Mesothelial cell of epicardium (in vitro differentiated cells): Measurements from ENCODE around the gene CAST. TPM values are rescaled to one million over a fixed set of nuclear protein-coding genes. Genes with fewer than 3 reads are reported as not detected.
A peak's percentile ranks its signal among the peaks of the same experiment; 100 is the strongest.

Experiments used
- DNase-seq, 2 experiments: peaks; one replicate each; pipeline ENCODE4 v3.0.0; 2021; ENCODE audit warnings: low spot score in 2 of 2; ENCODE audit not compliant: unreplicated experiment in 2 of 2
- H3K27ac Mint-ChIP-seq: 2 replicates; pipeline ENCODE4 v1.8.0; 2021; ENCODE audit warnings: mixed read lengths
- H3K27me3 Mint-ChIP-seq: 2 replicates; pipeline ENCODE4 v1.8.0; 2021; ENCODE audit warnings: low read depth, mixed read lengths
- H3K36me3 Mint-ChIP-seq: 2 replicates; pipeline ENCODE4 v1.8.0; 2021; ENCODE audit warnings: mixed read lengths
- H3K4me1 Mint-ChIP-seq: 2 replicates; pipeline ENCODE4 v1.8.0; 2021; ENCODE audit warnings: mixed read lengths
- H3K4me3 Mint-ChIP-seq: 2 replicates; pipeline ENCODE4 v1.8.0; 2021; ENCODE audit warnings: mild to moderate bottlenecking, moderate library complexity, mixed read lengths
- H3K9me3 Mint-ChIP-seq: 2 replicates; pipeline ENCODE4 v1.8.0; 2021; ENCODE audit warnings: mixed read lengths
- CTCF ChIP-seq: fragments of 200-600 bp; sonication (generic); IDR thresholded peaks from one replicate; pipeline ENCODE4 v1.5.0; 2021; ENCODE audit warnings: antibody characterized with exemption; ENCODE audit not compliant: unreplicated experiment
- total RNA-seq: library from RNA; stranded (reverse); gene quantifications from 3 replicates; pipeline ENCODE4 v1.2.1, GENCODE V29; 2021

The CAST gene
- total RNA-seq, 1 donor from 2014 or later, result 132 TPM

- peaks cover 13% of the 10 kb centered on the region for H3K36me3 Mint-ChIP-seq
Measured at GRCh38 chr5:96699186-96699820, 37.1 kb downstream of the CAST start.

GRCh38 chr5:96702503-96703383 lies 40.6 kb downstream of the CAST start:
- Mint-ChIP-seq H3K27ac (peak overlapping the region; percentile 94), H3K36me3 (peaks cover 6% of the 10 kb centered on the region), H3K4me3 (peak overlapping the region; percentile 79), H3K9me3 (no peaks in the 10 kb centered on the region), H3K27me3 (no peaks in the 10 kb centered on the region), H3K4me1 (peaks cover 18% of the 10 kb centered on the region)
- TF ChIP-seq CTCF, result no peak
- peak; percentile 82 to 90 for DNase-seq

More at GRCh38 chr5:96699186-96699820, 37.1 kb downstream of the CAST start:
- Mint-ChIP-seq H3K4me3 (no peak overlapping the region), H3K27ac (no peak overlapping the region), H3K9me3 (no peaks in the 10 kb centered on the region), H3K4me1 (peaks cover 12% of the 10 kb centered on the region), H3K27me3 (no peaks in the 10 kb centered on the region)
- TF ChIP-seq CTCF, result no peak
- no peak for DNase-seq

GRCh38 chr5:96703384-96703920 lies 41.3 kb downstream of the CAST start:
- DNase-seq, result no peak
- Mint-ChIP-seq H3K9me3 (no peaks in the 10 kb centered on the region), H3K27me3 (no peaks in the 10 kb centered on the region), H3K4me3 (peak overlapping the region; percentile 79), H3K27ac (peak overlapping the region; percentile 90), H3K4me1 (peaks cover 18% of the 10 kb centered on the region), H3K36me3 (peaks cover 3% of the 10 kb centered on the region)
- TF ChIP-seq CTCF, result no peak

GRCh38 chr5:96703995-96704394 lies 41.8 kb downstream of the CAST start:
- Mint-ChIP-seq H3K4me3 (peak overlapping the region; percentile 79), H3K36me3 (peaks cover 2% of the 10 kb centered on the region), H3K27ac (peak overlapping the region; percentile 60), H3K9me3 (no peaks in the 10 kb centered on the region), H3K27me3 (no peaks in the 10 kb centered on the region), H3K4me1 (peaks cover 22% of the 10 kb centered on the region)
- no peak for TF ChIP-seq CTCF
- no peak for DNase-seq

- no peaks in the 10 kb centered on the region for H3K27me3 Mint-ChIP-seq
- no peak for DNase-seq
- H3K9me3 Mint-ChIP-seq, result no peaks in the 10 kb centered on the region
- no peak overlapping the region for H3K4me3 Mint-ChIP-seq
- TF ChIP-seq CTCF, result no peak
- peaks cover 24% of the 10 kb centered on the region for H3K4me1 Mint-ChIP-seq
- H3K27ac Mint-ChIP-seq, result no peak overlapping the region
- no peaks in the 10 kb centered on the region for H3K36me3 Mint-ChIP-seq
Measured at GRCh38 chr5:96706433-96707111, 44.4 kb downstream of the CAST start.
